ENCODE results near the gene CTSW. TPM values are rescaled to one million over a fixed set of nuclear protein-coding genes. Genes with fewer than 3 reads are reported as not detected.

The CTSW gene
- total RNA-seq, 1 experiment from 2014 or later: not detected

- 0 out of 2 replicates have a peak, but pooled peaks have one; percentile 0 for ATAC-seq
- TF ChIP-seq REST (IDR thresholded peaks at IDR 0.05; ENCODE audit: insufficient read depth in 1 of 2, low read depth in 2 of 2, low read length in 1 of 2): no peak
- no peak for TF ChIP-seq TCF7L2 (IDR thresholded peaks at IDR 0.05; ENCODE audit: low read depth, low read length)
- TF ChIP-seq POLR2AphosphoS5 (IDR thresholded peaks at IDR 0.05; ENCODE audit: low read depth, low read length): peak; percentile 32
- TF ChIP-seq, protein P1, sequence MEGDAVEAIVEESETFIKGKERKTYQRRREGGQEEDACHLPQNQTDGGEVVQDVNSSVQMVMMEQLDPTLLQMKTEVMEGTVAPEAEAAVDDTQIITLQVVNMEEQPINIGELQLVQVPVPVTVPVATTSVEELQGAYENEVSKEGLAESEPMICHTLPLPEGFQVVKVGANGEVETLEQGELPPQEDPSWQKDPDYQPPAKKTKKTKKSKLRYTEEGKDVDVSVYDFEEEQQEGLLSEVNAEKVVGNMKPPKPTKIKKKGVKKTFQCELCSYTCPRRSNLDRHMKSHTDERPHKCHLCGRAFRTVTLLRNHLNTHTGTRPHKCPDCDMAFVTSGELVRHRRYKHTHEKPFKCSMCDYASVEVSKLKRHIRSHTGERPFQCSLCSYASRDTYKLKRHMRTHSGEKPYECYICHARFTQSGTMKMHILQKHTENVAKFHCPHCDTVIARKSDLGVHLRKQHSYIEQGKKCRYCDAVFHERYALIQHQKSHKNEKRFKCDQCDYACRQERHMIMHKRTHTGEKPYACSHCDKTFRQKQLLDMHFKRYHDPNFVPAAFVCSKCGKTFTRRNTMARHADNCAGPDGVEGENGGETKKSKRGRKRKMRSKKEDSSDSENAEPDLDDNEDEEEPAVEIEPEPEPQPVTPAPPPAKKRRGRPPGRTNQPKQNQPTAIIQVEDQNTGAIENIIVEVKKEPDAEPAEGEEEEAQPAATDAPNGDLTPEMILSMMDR (IDR thresholded peaks at IDR 0.05): no peak
- H3K27ac ChIP-seq (ENCODE audit: low read length): no peak overlapping the region
- peaks cover 15% of the 10 kb centered on the region for H3K4me1 ChIP-seq (ENCODE audit: control insufficient read depth, insufficient read depth, low read length)
- no peaks in the 10 kb centered on the region for H3K9me3 ChIP-seq (ENCODE audit: control insufficient read depth, insufficient read depth, low read depth, low read length)
- BruUV-seq (replicated peaks): no TSS peak
- in situ Hi-C loops (cut with HindIII; ENCODE audit: low pct_unique_long_range_greater_than_20kb, low sequenced_read_pairs): no loop called here
- intact Hi-C loops (cut with micrococcal nuclease; ENCODE audit: unreplicated experiment): no loop called here
- no peak for DNase-seq (ENCODE audit: low read depth, low spot score)
- no peaks in the 10 kb centered on the region for H3K27me3 ChIP-seq (ENCODE audit: control insufficient read depth, insufficient read depth, low read length)
- ChIA-PET CTCF (interaction anchor here (0.6 to 1.9 kb wide), 4 partner anchors 10 to 105 kb away, joined by 4 to 11 read pairs (median 8); partner anchors contain the start of genes FIBP and MUS81), POLR2A (interaction anchor here (1.4 to 2.1 kb wide), 3 partner anchors 9 to 19 kb away, joined by 6 to 9 read pairs (median 7); partner anchors contain the start of genes FIBP and MUS81)
- H3K4me3 ChIP-seq (ENCODE audit: low read depth in 2 of 2, low read length in 2 of 2): no peak overlapping the region
- H3K36me3 ChIP-seq (ENCODE audit: control insufficient read depth, insufficient read depth, low read length): no peaks in the 10 kb centered on the region
Observed at GRCh38 chr11:65869643-65870306, 9.9 kb upstream of the CTSW start.

DNA sequence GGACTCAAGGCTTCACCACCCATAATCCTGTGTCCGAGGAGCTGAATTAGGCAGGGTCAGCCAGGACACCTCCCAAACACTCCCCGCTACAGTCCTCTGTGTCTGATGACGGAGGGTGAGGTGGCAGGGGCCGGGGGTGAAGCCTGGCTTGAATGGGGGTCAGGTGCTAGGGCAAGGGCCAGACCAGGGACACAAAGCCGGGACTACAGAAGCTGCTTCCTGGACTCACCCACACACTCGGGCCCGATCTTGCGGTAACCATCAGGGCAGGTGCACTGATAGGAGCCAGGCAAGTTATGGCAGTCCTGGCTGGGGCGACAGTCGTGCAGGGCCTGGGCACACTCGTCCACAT lies 9.4 kb upstream of the CTSW start:
- peaks cover 15% of the 10 kb centered on the region for H3K4me1 ChIP-seq (ENCODE audit: control insufficient read depth, insufficient read depth, low read length)
- intact Hi-C loops (cut with micrococcal nuclease; ENCODE audit: unreplicated experiment) (no loop called here), in situ Hi-C loops (cut with HindIII; ENCODE audit: low pct_unique_long_range_greater_than_20kb, low sequenced_read_pairs) (no loop called here)
- DNase-seq (ENCODE audit: low read depth, low spot score) (no peak), ATAC-seq (no peak)
- no peaks in the 10 kb centered on the region for H3K9me3 ChIP-seq (ENCODE audit: control insufficient read depth, insufficient read depth, low read depth, low read length)
- no peak for TF ChIP-seq REST (IDR thresholded peaks at IDR 0.05; ENCODE audit: insufficient read depth in 1 of 2, low read depth in 2 of 2, low read length in 1 of 2)
- no peaks in the 10 kb centered on the region for H3K27me3 ChIP-seq (ENCODE audit: control insufficient read depth, insufficient read depth, low read length)
- no peak overlapping the region for H3K27ac ChIP-seq (ENCODE audit: low read length)
- ChIA-PET CTCF (interaction anchor here (0.6 to 1.9 kb wide), 3 partner anchors 14 to 104 kb away, joined by 5 to 11 read pairs (median 10); partner anchors contain the start of gene FIBP), POLR2A (interaction anchor here (1.5 to 2.1 kb wide), 2 partner anchors 9 to 11 kb away, joined by 7 to 9 read pairs; partner anchors contain the start of gene MUS81)
- no peaks in the 10 kb centered on the region for H3K36me3 ChIP-seq (ENCODE audit: control insufficient read depth, insufficient read depth, low read length)
- H3K4me3 ChIP-seq (ENCODE audit: low read depth in 2 of 2, low read length in 2 of 2): no peak overlapping the region
- BruUV-seq (replicated peaks): no TSS peak

Measured in Panc1 (cell line).